HepG2 (cell line): ENCODE data around the gene ENDOD1. TPM values are rescaled to one million over a fixed set of nuclear protein-coding genes. Genes with fewer than 3 reads are reported as not detected.

ENCODE experiments used
- ATAC-seq: fragments of 200-7000 bp; cut with Tn5 transposase; 3 replicates; pipeline ENCODE4 v1.9.1; 2020; ENCODE audit warnings: mild to moderate bottlenecking, moderate library complexity
- BruUV-seq: library from RNA; stranded (reverse); fragments of 400-500 nt; replicated peaks from 2 replicates; lab custom pipeline; 2021; lab: Mats Ljungman, UMichigan
- CTCF ChIA-PET: fragments of 300-600 bp; formaldehyde crosslinking; extraction: SDS; loops from one replicate; lab custom pipeline; 2021; ENCODE audit warnings: low total read pairs, inconsistent platforms, low intra/inter-chr PET ratio; lab: Yijun Ruan, JAX
- POLR2A ChIA-PET: fragments of 350-600 bp; sonication (Branson Sonifier 250); formaldehyde crosslinking; loops from one replicate; lab custom pipeline; 2020; ENCODE audit warnings: antibody characterized with exemption, inconsistent platforms; lab: Yijun Ruan, JAX
- DNase-seq: peaks from one replicate; pipeline ENCODE4 v3.0.0-alpha.2; 2015; ENCODE audit warnings: low spot score
- FAIRE-seq: peaks from 3 replicates; lab custom pipeline; 2011; peaks lifted over from hg19 to GRCh38; lab: Jason Lieb, UNC
- H2AFZ ChIP-seq: one replicate; pipeline ENCODE4 v1.6.1; 2011; ENCODE audit warnings: low read length, inconsistent platforms
- H3K27ac ChIP-seq: fragments of 300-600 bp; 3 replicates; pipeline ENCODE4 v1.8.0; 2011; ENCODE audit warnings: mixed run types, mild to moderate bottlenecking, mixed read lengths, low read length, inconsistent platforms; ENCODE audit not compliant: insufficient read depth; ENCODE audit errors: extremely low read length
- H3K27me3 ChIP-seq, 2 experiments: fragments of 200-600 bp in 1 of 2; 2 replicates in 1 of 2; 3 replicates in 1 of 2; pipeline versions ENCODE4 v1.6.0 to v1.8.0; 2011; ENCODE audit warnings: low read length in 2 of 2, mild to moderate bottlenecking in 2 of 2, moderate library complexity in 2 of 2, inconsistent platforms in 1 of 2; ENCODE audit not compliant: insufficient read depth in 2 of 2, control insufficient read depth in 1 of 2
- H3K36me3 ChIP-seq, 2 experiments: fragments of 200-600 bp in 1 of 2; replicated peaks in 1 of 2; 2 replicates in 1 of 2; 3 replicates in 1 of 2; pipeline versions ENCODE4 v1.5.1 to v1.8.0; 2011; ENCODE audit warnings: low read length in 2 of 2, inconsistent platforms in 1 of 2; ENCODE audit not compliant: insufficient read depth in 2 of 2, control insufficient read depth in 1 of 2
- H3K4me1 ChIP-seq: 2 replicates; pipeline ENCODE4 v1.5.1; 2012; ENCODE audit warnings: low read length, inconsistent platforms; ENCODE audit not compliant: insufficient read depth
- H3K4me2 ChIP-seq: 2 replicates; pipeline ENCODE4 v1.6.0; 2011; ENCODE audit warnings: low read depth, low read length, inconsistent platforms
- H3K4me3 ChIP-seq, 3 experiments: fragments of 200-600 bp in 1 of 3; sonication (generic), shearing (Covaris generic) in 1 of 3; replicated peaks in 1 of 3; 2 replicates each; pipeline ENCODE4 v1.5.1; 2011 to 2016; ENCODE audit warnings: low read length in 3 of 3, inconsistent platforms in 2 of 3, low read depth in 2 of 3, mild to moderate bottlenecking in 2 of 3, control low read depth in 1 of 3, mixed read lengths in 1 of 3; ENCODE audit not compliant: insufficient read depth in 1 of 3
- H3K79me2 ChIP-seq: one replicate; pipeline ENCODE4 v1.6.1; 2011; ENCODE audit warnings: low read length, inconsistent platforms; ENCODE audit not compliant: insufficient read depth
- H3K9ac ChIP-seq: 2 replicates; pipeline ENCODE4 v1.6.0; 2011; ENCODE audit warnings: mild to moderate bottlenecking, low read depth, low read length, inconsistent platforms; ENCODE audit not compliant: insufficient read depth
- H3K9me3 ChIP-seq: 2 replicates; pipeline ENCODE4 v1.5.1; 2012; ENCODE audit warnings: mild to moderate bottlenecking, low read length
- H4K20me1 ChIP-seq: 2 replicates; pipeline ENCODE4 v1.6.0; 2011; ENCODE audit warnings: inconsistent platforms, mild to moderate bottlenecking, low read length, moderate library complexity; ENCODE audit not compliant: insufficient read depth
- ASH2L ChIP-seq: fragments of 300-600, 200-600 bp; sonication (generic); IDR thresholded peaks from 2 replicates; pipeline ENCODE4 v1.7.0; 2017; ENCODE audit warnings: low read depth, mild to moderate bottlenecking, moderate library complexity, mixed read lengths, low read length; ENCODE audit not compliant: insufficient read length
- ELK4 ChIP-seq: sonication (generic); formaldehyde crosslinking; IDR thresholded peaks from 2 replicates; pipeline ENCODE4 v1.9.0; 2021; ENCODE audit warnings: missing genetic modification reagents, borderline replicate concordance
- HOXA9 ChIP-seq: sonication (generic); formaldehyde crosslinking; IDR thresholded peaks from 2 replicates; pipeline ENCODE4 v1.8.1; 2022; ENCODE audit warnings: missing genetic modification reagents, mild to moderate bottlenecking, moderate library complexity, borderline replicate concordance
- KDM3A ChIP-seq: IDR thresholded peaks from 2 replicates; pipeline ENCODE4 v1.6.1; 2018; ENCODE audit warnings: low read depth, missing compliant biosample characterization
- MYNN ChIP-seq: sonication (generic); formaldehyde crosslinking; IDR thresholded peaks from 2 replicates; pipeline ENCODE4 v1.4.0; 2020; ENCODE audit warnings: mild to moderate bottlenecking, low read depth, missing genetic modification reagents
- PAF1 ChIP-seq: IDR thresholded peaks from 2 replicates; pipeline ENCODE4 v1.6.1; 2016; ENCODE audit warnings: missing genetic modification reagents, missing compliant biosample characterization
- SAFB2 ChIP-seq: sonication (generic); formaldehyde crosslinking; IDR thresholded peaks from 2 replicates; pipeline ENCODE4 v1.5.1; 2020; ENCODE audit warnings: missing genetic modification reagents, low read depth, mild to moderate bottlenecking, borderline replicate concordance
- SRSF1 ChIP-seq: fragments of 200-400 bp; formaldehyde crosslinking; optimal IDR thresholded peaks from 2 replicates; pipeline ENCODE3; 2017; ENCODE audit warnings: mild to moderate bottlenecking, low read depth, low read length, moderate library complexity
- TBX2 ChIP-seq: sonication (generic); formaldehyde crosslinking; IDR thresholded peaks from 2 replicates; pipeline ENCODE4 v1.5.0; 2020; ENCODE audit warnings: missing genetic modification reagents, mild to moderate bottlenecking, borderline replicate concordance
- ZNF142 ChIP-seq: sonication (generic); formaldehyde crosslinking; IDR thresholded peaks from 2 replicates; pipeline ENCODE4 v1.4.0; 2020; ENCODE audit warnings: missing genetic modification reagents
- ZNF143 ChIP-seq: sonication (generic); formaldehyde crosslinking; IDR thresholded peaks from 2 replicates; pipeline ENCODE4 v1.4.0; 2020; ENCODE audit warnings: missing genetic modification reagents
- ZNF709 ChIP-seq: sonication (generic); formaldehyde crosslinking; IDR thresholded peaks from 2 replicates; pipeline ENCODE4 v1.5.0; 2020; ENCODE audit warnings: mild to moderate bottlenecking, missing genetic modification reagents
- ZSCAN29 ChIP-seq: sonication (generic); formaldehyde crosslinking; conservative IDR thresholded peaks from 2 replicates; pipeline ENCODE4 v1.4.0; 2020; ENCODE audit warnings: mild to moderate bottlenecking, missing genetic modification reagents
- WGBS: methylation state at CpG from one replicate; pipeline ENCODE4 v1.1.6; 2017; ENCODE audit warnings: low lambda C conversion rate; 5-methylcytosine and 5-hydroxymethylcytosine counted together
- in situ Hi-C: cut with HindIII; loops from 2 replicates; pipeline ENCODE4 v1.10.0; 2017; ENCODE audit warnings: low pct_unique_long_range_greater_than_20kb; ENCODE audit not compliant: extremely low pct_ligation_motif_present
- intact Hi-C: fragments of 100-400 bp; cut with micrococcal nuclease; formaldehyde crosslinking; loops from one replicate; pipeline ENCODE4 v1.10.0; 2022; ENCODE audit not compliant: unreplicated experiment
- polyA plus RNA-seq, 8 experiments: library from polyadenylated mRNA; depleted of rRNA in 3 of 8; stranded (reverse) in 7 of 8; unstranded in 1 of 8; fragments of >200 nt; fragmentation: Illumina TruSeq in 4 of 8; extraction: Trizol in 4 of 8; gene quantifications; 2 replicates each; pipeline versions ENCODE4 v1.2.1 to v1.2.3, GENCODE V29; 2011 to 2016; ENCODE audit warnings: low read depth in 4 of 8, missing spikeins in 1 of 8, mixed read lengths in 1 of 8; ENCODE audit not compliant: insufficient read depth in 1 of 8
- total RNA-seq, 5 experiments: library from RNA; depleted of rRNA; stranded (reverse); fragments of >200 nt; fragmentation: Illumina TruSeq; extraction: Trizol; gene quantifications; 2 replicates each; pipeline ENCODE4 v1.2.3, GENCODE V29; 2016; ENCODE audit warnings: low read depth in 1 of 5
- TF ChIP-seq, protein P1 (sequence below): IDR thresholded peaks from 2 replicates; pipeline ENCODE4 v1.6.1; 2012; ENCODE audit warnings: inconsistent platforms
- TF ChIP-seq, protein P2 (sequence below): sonication (generic); formaldehyde crosslinking; IDR thresholded peaks from 2 replicates; pipeline ENCODE4 v1.4.0; 2020; ENCODE audit warnings: missing genetic modification reagents

ENDOD1 gene
- total and polyA plus RNA-seq, 2 of the 13 experiments (the other 11 are each of a cell fraction or from before 2014, with no cell fraction given) = 2.0 to 6.8 TPM

DNA sequence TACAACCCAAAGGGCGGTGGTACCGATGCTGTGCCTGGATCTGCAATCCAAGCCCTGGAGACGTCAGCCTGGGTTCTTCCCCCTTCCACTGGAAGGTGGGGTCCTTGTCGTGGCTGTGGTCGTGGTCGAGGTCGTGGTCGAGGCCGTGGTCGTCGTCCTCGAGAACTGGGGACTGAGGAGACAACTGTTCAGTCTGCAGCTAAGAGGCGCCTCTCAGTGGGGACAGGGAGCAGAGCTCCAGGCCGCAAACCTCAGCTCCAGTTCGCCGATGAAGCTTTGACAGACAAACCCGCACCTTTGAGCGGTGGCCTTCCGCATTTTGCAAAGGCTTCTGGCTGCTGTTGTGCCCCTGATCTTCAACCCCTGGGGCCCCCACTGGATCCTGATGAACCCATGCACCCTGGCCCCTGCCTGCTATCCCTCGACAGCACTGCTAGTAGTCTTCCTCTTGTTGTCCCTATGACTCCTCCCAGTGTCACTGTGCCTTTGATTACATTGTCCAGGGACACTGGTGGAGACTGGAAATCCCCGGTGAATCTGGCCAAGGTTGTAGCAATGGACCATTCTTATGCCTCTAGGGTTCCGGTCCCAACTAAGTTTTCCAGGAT is 38.9 kb upstream of the ENDOD1 start (continued):
- TF ChIP-seq ELK4 (no peak), SRSF1 (no peak), ZNF143 (CRISPR knock-in tag) (no peak)
- TF ChIP-seq, protein P1, sequence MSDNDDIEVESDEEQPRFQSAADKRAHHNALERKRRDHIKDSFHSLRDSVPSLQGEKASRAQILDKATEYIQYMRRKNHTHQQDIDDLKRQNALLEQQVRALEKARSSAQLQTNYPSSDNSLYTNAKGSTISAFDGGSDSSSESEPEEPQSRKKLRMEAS = no peak

GRCh38 chr11:95054356-95054755 is 35.3 kb upstream of the ENDOD1 start:
- DNase-seq (no peak), FAIRE-seq (no peak), ATAC-seq (no peak)
- WGBS = 0% methylated on average over 2 of the region's 2 CpGs
- CTCF ChIA-PET = no interaction called here
- Histone ChIP-seq H2AFZ (no peak overlapping the region), H3K79me2 (no peaks in the 10 kb centered on the region), H3K27me3 (no peaks in the 10 kb centered on the region), H3K9me3 (no peaks in the 10 kb centered on the region), H3K27ac (no peak overlapping the region), H3K36me3 (no peaks in the 10 kb centered on the region), H3K9ac (no peak overlapping the region), H3K4me1 (0 out of 2 replicates have a peak, but pooled peaks cover 6% of the 10 kb centered on the region), H3K4me2 (no peak overlapping the region), H4K20me1 (no peaks in the 10 kb centered on the region), H3K4me3 (no peak overlapping the region)
- POLR2A ChIA-PET = interaction anchor here (1.4 kb wide), 1 partner anchor 13 kb away, joined by 4 read pairs; the partner anchor contains the start of gene SRSF8
- in situ Hi-C loops (no loop called here), intact Hi-C loops (no loop called here)
- BruUV-seq = no TSS peak
- TF ChIP-seq ZNF709 (CRISPR knock-in tag) = no peak
- TF ChIP-seq KDM3A (CRISPR knock-in tag) = no peak
- no peak for TF ChIP-seq SAFB2 (CRISPR knock-in tag)
- no peak for TF ChIP-seq MYNN
- TF ChIP-seq PAF1 = no peak
- TF ChIP-seq ASH2L = no peak
- no peak for TF ChIP-seq ZNF142 (CRISPR knock-in tag)
- no peak for TF ChIP-seq HOXA9
- TF ChIP-seq ZSCAN29 (CRISPR knock-in tag) = no peak
- TF ChIP-seq, protein P2, sequence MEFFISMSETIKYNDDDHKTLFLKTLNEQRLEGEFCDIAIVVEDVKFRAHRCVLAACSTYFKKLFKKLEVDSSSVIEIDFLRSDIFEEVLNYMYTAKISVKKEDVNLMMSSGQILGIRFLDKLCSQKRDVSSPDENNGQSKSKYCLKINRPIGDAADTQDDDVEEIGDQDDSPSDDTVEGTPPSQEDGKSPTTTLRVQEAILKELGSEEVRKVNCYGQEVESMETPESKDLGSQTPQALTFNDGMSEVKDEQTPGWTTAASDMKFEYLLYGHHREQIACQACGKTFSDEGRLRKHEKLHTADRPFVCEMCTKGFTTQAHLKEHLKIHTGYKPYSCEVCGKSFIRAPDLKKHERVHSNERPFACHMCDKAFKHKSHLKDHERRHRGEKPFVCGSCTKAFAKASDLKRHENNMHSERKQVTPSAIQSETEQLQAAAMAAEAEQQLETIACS (CRISPR knock-in tag) = no peak
- no peak for TF ChIP-seq TBX2 (CRISPR knock-in tag)
